Measurements from ENCODE around the gene GANC. TPM values are rescaled to one million over a fixed set of nuclear protein-coding genes. Genes with fewer than 3 reads are reported as not detected.

The GANC gene
- polyA plus RNA-seq, 3 donors = 14.5 to 24.4 (median 21.1) TPM

DNA sequence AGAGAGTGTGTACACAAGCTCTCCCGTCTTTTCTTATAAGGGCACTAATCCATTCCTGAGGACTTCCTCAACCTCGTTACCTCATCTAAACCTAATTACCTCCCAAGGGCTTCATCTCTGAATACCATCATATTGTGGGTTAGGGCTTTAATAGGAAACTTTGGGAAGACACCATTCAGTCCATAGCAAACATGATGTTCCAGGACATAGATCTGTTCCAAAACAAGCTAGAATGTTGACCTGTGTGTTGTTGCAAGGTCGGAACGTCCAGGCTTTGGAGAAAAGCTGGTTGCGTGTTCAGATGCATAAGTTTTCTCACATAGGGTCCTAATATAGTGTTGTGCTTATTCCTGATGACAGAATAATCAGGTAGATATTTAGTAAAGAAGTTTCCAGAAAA lies 9.9 kb downstream of the GANC start:
- Mint-ChIP-seq H3K9me3 (no peaks in the 10 kb centered on the region), H3K36me3 (peaks cover 53 to 61% of the 10 kb centered on the region in 2 donors), H3K4me1 (peaks cover 44% of the 10 kb centered on the region), H3K27me3 (ENCODE audit: low read depth in 3 of 3) (no peaks in the 10 kb centered on the region), H3K27ac (peak overlapping the region in 2 of 7 donors; percentile 19 to 37), H3K4me3 (no peak overlapping the region)
- no peak overlapping the region for H3K4me3 ChIP-seq (replicated peaks in 1 of 3; ENCODE audit: low read depth in 2 of 3, low read length in 3 of 3)
- peak overlapping the region in 1 of 2 donors; percentile 45 for H3K27ac ChIP-seq (ENCODE audit: low read depth in 1 of 2, low read length in 2 of 2)
- intact Hi-C loops (cut with micrococcal nuclease) = no loop called here
- H3K79me2 ChIP-seq (ENCODE audit: insufficient read depth, low read length) = peaks cover 16% of the 10 kb centered on the region
- no peaks in the 10 kb centered on the region for H3K27me3 ChIP-seq (ENCODE audit: control insufficient read depth in 2 of 2, insufficient read depth in 2 of 2, low read length in 2 of 2)
- H3K36me3 ChIP-seq (replicated peaks in 1 of 2; ENCODE audit: control insufficient read depth in 1 of 2, insufficient read depth in 2 of 2, low read length in 2 of 2) = peaks cover 51 to 70% of the 10 kb centered on the region in 2 donors
- peaks cover 35 to 40% of the 10 kb centered on the region in 2 donors for H3K4me1 ChIP-seq (ENCODE audit: control insufficient read depth in 1 of 2, insufficient read depth in 2 of 2, low read length in 2 of 2)
- H3K9ac ChIP-seq (ENCODE audit: insufficient read depth, low read length, poor library complexity, severe bottlenecking) = no peak overlapping the region
- TF ChIP-seq, protein P1, sequence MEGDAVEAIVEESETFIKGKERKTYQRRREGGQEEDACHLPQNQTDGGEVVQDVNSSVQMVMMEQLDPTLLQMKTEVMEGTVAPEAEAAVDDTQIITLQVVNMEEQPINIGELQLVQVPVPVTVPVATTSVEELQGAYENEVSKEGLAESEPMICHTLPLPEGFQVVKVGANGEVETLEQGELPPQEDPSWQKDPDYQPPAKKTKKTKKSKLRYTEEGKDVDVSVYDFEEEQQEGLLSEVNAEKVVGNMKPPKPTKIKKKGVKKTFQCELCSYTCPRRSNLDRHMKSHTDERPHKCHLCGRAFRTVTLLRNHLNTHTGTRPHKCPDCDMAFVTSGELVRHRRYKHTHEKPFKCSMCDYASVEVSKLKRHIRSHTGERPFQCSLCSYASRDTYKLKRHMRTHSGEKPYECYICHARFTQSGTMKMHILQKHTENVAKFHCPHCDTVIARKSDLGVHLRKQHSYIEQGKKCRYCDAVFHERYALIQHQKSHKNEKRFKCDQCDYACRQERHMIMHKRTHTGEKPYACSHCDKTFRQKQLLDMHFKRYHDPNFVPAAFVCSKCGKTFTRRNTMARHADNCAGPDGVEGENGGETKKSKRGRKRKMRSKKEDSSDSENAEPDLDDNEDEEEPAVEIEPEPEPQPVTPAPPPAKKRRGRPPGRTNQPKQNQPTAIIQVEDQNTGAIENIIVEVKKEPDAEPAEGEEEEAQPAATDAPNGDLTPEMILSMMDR (IDR thresholded peaks at IDR 0.05) = no peak
- no peak overlapping the region for H2AFZ ChIP-seq (ENCODE audit: insufficient read depth, low read depth, low read length, poor library complexity, severe bottlenecking)
- no peaks in the 10 kb centered on the region for H3K9me3 ChIP-seq (replicated peaks in 1 of 2; ENCODE audit: control insufficient read depth in 1 of 2, insufficient read depth in 1 of 2, low read length in 2 of 2)
- 67% methylated on average over 3 of the region's 5 CpGs for WGBS (ENCODE audit: insufficient coverage)
- no peak overlapping the region for H3K4me2 ChIP-seq (replicated peaks; ENCODE audit: extremely low read depth, low read length, poor library complexity, severe bottlenecking)
- no peak for DNase-seq
- H4K20me1 ChIP-seq (ENCODE audit: insufficient read depth, low read length) = no peaks in the 10 kb centered on the region

DNA sequence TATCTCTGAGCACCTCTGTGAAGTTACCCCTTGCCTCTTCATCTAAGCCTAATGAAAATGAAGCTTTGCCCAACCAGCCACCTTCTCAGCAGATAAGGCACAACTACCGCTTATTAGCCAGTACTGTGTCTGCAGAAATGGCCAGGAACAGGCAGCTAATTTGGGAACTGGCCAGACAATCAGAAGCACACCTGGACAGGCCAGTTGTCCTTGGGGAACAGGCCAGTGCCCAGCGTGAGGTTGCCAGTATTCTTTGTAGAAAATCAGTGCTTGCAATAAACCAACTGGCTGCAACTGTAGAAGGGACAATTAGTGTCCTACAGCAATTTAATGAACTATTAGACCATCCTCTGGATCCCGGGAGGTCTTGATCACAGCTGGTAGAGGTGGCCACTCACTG lies 10.7 kb downstream of the GANC start:
- intact Hi-C loops (cut with micrococcal nuclease) = no loop called here
- H3K27ac Mint-ChIP-seq = peak overlapping the region in 2 of 7 donors; percentile 13 to 45
- H2AFZ ChIP-seq (ENCODE audit: insufficient read depth, low read depth, low read length, poor library complexity, severe bottlenecking) = no peak overlapping the region
- H3K27me3 ChIP-seq (ENCODE audit: control insufficient read depth in 2 of 2, insufficient read depth in 2 of 2, low read length in 2 of 2) = no peaks in the 10 kb centered on the region
- peaks cover 30 to 35% of the 10 kb centered on the region in 2 donors for H3K4me1 ChIP-seq (ENCODE audit: control insufficient read depth in 1 of 2, insufficient read depth in 2 of 2, low read length in 2 of 2)
- TF ChIP-seq, protein P1 (IDR thresholded peaks at IDR 0.05) = no peak
- no peaks in the 10 kb centered on the region for H3K9me3 ChIP-seq (replicated peaks in 1 of 2; ENCODE audit: control insufficient read depth in 1 of 2, insufficient read depth in 1 of 2, low read length in 2 of 2)
- peaks cover 12% of the 10 kb centered on the region for H3K79me2 ChIP-seq (ENCODE audit: insufficient read depth, low read length)
- H3K36me3 ChIP-seq (replicated peaks in 1 of 2; ENCODE audit: control insufficient read depth in 1 of 2, insufficient read depth in 2 of 2, low read length in 2 of 2) = peaks cover 55 to 71% of the 10 kb centered on the region in 2 donors
- no peak overlapping the region for H3K4me2 ChIP-seq (replicated peaks; ENCODE audit: extremely low read depth, low read length, poor library complexity, severe bottlenecking)
- H3K9ac ChIP-seq (ENCODE audit: insufficient read depth, low read length, poor library complexity, severe bottlenecking) = no peak overlapping the region
- H4K20me1 ChIP-seq (ENCODE audit: insufficient read depth, low read length) = no peaks in the 10 kb centered on the region
- H3K4me3 ChIP-seq (replicated peaks in 1 of 3; ENCODE audit: low read depth in 2 of 3, low read length in 3 of 3) = no peak overlapping the region
- H3K27me3 Mint-ChIP-seq (ENCODE audit: low read depth in 3 of 3) = no peaks in the 10 kb centered on the region
- H3K27ac ChIP-seq (ENCODE audit: low read depth in 1 of 2, low read length in 2 of 2) = peak overlapping the region in 1 of 2 donors; percentile 45
- DNase-seq = no peak
- peaks cover 40% of the 10 kb centered on the region for H3K4me1 Mint-ChIP-seq
- peaks cover 59 to 63% of the 10 kb centered on the region in 2 donors for H3K36me3 Mint-ChIP-seq
- 100% methylated on average over 2 of the region's 3 CpGs for WGBS (ENCODE audit: insufficient coverage)
- no peaks in the 10 kb centered on the region for H3K9me3 Mint-ChIP-seq
- no peak overlapping the region for H3K4me3 Mint-ChIP-seq

Measured in CD14-positive monocyte (primary cell).